ENCODE data around the gene ATAD3C. TPM values are rescaled to one million over a fixed set of nuclear protein-coding genes. Genes with fewer than 3 reads are reported as not detected.
"Not testable (repeated sequence)": the region's sequence is repeated elsewhere in the genome, so short reads cannot be mapped to it uniquely, and the experiment has no call there.

Gene ATAD3C
- total RNA-seq, 1 donor from 2014 or later = 10.2 TPM

- peaks cover 8% of the 10 kb centered on the region for H3K9me3 Mint-ChIP-seq (ENCODE audit: unreplicated experiment)
- TF ChIP-seq, protein P1, sequence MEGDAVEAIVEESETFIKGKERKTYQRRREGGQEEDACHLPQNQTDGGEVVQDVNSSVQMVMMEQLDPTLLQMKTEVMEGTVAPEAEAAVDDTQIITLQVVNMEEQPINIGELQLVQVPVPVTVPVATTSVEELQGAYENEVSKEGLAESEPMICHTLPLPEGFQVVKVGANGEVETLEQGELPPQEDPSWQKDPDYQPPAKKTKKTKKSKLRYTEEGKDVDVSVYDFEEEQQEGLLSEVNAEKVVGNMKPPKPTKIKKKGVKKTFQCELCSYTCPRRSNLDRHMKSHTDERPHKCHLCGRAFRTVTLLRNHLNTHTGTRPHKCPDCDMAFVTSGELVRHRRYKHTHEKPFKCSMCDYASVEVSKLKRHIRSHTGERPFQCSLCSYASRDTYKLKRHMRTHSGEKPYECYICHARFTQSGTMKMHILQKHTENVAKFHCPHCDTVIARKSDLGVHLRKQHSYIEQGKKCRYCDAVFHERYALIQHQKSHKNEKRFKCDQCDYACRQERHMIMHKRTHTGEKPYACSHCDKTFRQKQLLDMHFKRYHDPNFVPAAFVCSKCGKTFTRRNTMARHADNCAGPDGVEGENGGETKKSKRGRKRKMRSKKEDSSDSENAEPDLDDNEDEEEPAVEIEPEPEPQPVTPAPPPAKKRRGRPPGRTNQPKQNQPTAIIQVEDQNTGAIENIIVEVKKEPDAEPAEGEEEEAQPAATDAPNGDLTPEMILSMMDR (IDR thresholded peaks at IDR 0.05; ENCODE audit: partially characterized antibody, unreplicated experiment) = no peak
- H3K27ac Mint-ChIP-seq (ENCODE audit: unreplicated experiment) = no peak overlapping the region
- H3K4me3 Mint-ChIP-seq (ENCODE audit: unreplicated experiment) = no peak overlapping the region
- H3K4me1 Mint-ChIP-seq (ENCODE audit: low read depth, unreplicated experiment) = peaks cover 1% of the 10 kb centered on the region
- peaks cover 2% of the 10 kb centered on the region for H3K27me3 Mint-ChIP-seq (ENCODE audit: unreplicated experiment)
- no peak for DNase-seq
- H3K36me3 Mint-ChIP-seq (ENCODE audit: unreplicated experiment) = no peaks in the 10 kb centered on the region
Measured at GRCh38 chr1:1460540-1461130, 11.1 kb downstream of the ATAD3C start.

DNA sequence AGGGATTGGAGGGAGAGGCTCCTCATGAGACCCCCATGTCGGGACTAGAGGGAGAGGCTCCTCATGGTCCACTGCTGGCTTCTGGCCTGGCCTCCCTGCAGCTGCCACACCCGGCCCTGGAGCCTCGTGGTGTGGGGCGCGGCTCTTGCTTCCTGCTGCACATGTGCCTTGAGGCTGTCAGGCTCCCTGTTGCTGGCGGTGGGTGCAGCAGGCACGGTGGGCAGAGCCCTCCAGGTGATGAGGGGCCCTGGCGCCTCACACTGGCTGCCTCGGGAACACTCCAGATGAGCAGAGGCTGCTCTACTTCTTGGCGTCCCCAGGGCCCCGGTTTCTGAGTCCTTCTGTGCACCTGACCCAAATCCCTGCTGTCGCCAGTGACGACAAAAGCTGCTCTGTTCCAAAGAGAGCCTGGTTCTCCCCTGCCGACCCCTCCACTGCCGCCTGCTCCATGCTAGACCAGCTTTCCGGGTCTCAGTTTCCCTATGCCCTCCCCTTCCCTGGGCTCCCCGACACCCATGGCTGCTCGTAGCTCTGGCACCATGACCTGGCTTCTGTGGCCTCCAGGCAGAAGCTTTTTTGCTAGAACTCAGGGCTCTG is 12.3 kb downstream of the ATAD3C start:
- Mint-ChIP-seq H3K36me3 (ENCODE audit: unreplicated experiment) (no peaks in the 10 kb centered on the region), H3K4me3 (ENCODE audit: unreplicated experiment) (no peak overlapping the region), H3K9me3 (ENCODE audit: unreplicated experiment) (peaks cover 9% of the 10 kb centered on the region), H3K27me3 (ENCODE audit: unreplicated experiment) (peaks cover 2% of the 10 kb centered on the region), H3K4me1 (ENCODE audit: low read depth, unreplicated experiment) (peaks cover 1% of the 10 kb centered on the region), H3K27ac (ENCODE audit: unreplicated experiment) (peak overlapping the region; percentile 77)
- DNase-seq = no peak
- TF ChIP-seq, protein P1 (IDR thresholded peaks at IDR 0.05; ENCODE audit: partially characterized antibody, unreplicated experiment) = no peak

- Mint-ChIP-seq H3K4me1 (ENCODE audit: low read depth, unreplicated experiment) (peaks cover 1% of the 10 kb centered on the region), H3K27ac (ENCODE audit: unreplicated experiment) (peak overlapping the region; percentile 77), H3K9me3 (ENCODE audit: unreplicated experiment) (peaks cover 8% of the 10 kb centered on the region), H3K4me3 (ENCODE audit: unreplicated experiment) (no peak overlapping the region), H3K36me3 (ENCODE audit: unreplicated experiment) (no peaks in the 10 kb centered on the region), H3K27me3 (ENCODE audit: unreplicated experiment) (peaks cover 2% of the 10 kb centered on the region)
- TF ChIP-seq, protein P1 (IDR thresholded peaks at IDR 0.05; ENCODE audit: partially characterized antibody, unreplicated experiment) = no peak
- DNase-seq = peak; percentile 39
Measured at GRCh38 chr1:1462318-1462966, 13.0 kb downstream of the ATAD3C start.

GRCh38 chr1:1463312-1463711 is 13.8 kb downstream of the ATAD3C start:
- TF ChIP-seq, protein P1 (IDR thresholded peaks at IDR 0.05; ENCODE audit: partially characterized antibody, unreplicated experiment) = no peak
- Mint-ChIP-seq H3K4me1 (ENCODE audit: low read depth, unreplicated experiment) (peaks cover 1% of the 10 kb centered on the region), H3K27ac (ENCODE audit: unreplicated experiment) (no peak overlapping the region), H3K9me3 (ENCODE audit: unreplicated experiment) (peaks cover 8% of the 10 kb centered on the region), H3K36me3 (ENCODE audit: unreplicated experiment) (no peaks in the 10 kb centered on the region), H3K27me3 (ENCODE audit: unreplicated experiment) (peaks cover 2% of the 10 kb centered on the region), H3K4me3 (ENCODE audit: unreplicated experiment) (no peak overlapping the region)
- no peak for DNase-seq

DNA sequence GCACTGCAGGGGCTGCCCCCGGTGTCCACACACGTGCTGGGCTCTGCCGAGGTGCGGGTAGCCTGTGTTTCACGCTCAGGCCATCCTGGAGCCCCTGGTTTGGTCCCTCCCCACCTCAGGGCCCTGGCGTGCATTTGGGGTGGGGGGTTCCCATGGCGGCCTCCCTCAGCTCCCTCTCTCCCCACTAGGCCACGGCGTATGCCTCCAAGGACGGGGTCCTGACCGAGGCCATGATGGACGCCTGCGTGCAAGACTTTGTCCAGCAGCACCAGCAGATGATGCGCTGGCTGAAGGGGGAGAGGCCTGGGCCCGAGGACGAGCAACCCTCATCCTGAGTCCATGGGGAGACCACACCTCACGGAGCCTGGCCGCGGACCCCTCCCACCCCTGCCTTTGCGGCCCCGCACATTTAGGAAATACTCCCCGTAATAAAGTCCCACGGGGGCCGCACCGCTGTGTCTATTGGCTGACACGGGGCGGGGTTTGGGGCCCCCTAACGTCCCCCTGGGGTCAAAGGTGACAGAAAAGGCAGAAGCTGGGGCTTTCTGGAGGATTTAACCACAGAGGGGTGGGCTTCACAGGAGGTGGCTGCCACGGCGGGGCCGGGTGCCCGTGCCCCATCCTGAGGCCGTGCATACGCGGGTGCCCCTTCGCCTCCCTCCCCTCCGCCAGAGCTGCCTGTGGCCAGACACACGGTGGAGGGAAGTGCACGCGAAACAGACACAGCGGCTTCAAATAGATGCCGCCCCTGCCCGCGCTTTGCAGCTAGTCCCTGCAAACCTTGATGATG is 18.9 kb downstream of the ATAD3C start:
- H3K4me3 Mint-ChIP-seq (ENCODE audit: unreplicated experiment); DNase-seq; H3K36me3 Mint-ChIP-seq (ENCODE audit: unreplicated experiment); H3K9me3 Mint-ChIP-seq (ENCODE audit: unreplicated experiment); H3K27ac Mint-ChIP-seq (ENCODE audit: unreplicated experiment); H3K27me3 Mint-ChIP-seq (ENCODE audit: unreplicated experiment): not testable (repeated sequence)
- peaks cover 12% of the 10 kb centered on the region for H3K4me1 Mint-ChIP-seq (ENCODE audit: low read depth, unreplicated experiment)

Measured in glutamatergic neuron (in vitro differentiated cells).